Tibial artery (tissue), 4 donors: ENCODE measurements around the gene NSUN2.
"Not testable (repeated sequence)": the region's sequence is repeated elsewhere in the genome, so short reads cannot be mapped to it uniquely, and the experiment has no call there.

Source experiments
- DNase-seq, 2 donors: peaks; one replicate each; pipeline ENCODE4 v3.0.0-alpha.2; 2019
- H3K27ac ChIP-seq, 2 donors: fragments of 200-600 bp; sonication (generic) in 1 of 2; 1 replicate in 1 of 2; 2 replicates in 1 of 2; pipeline ENCODE4 v1.5.1; 2018 to 2019; ENCODE audit warnings: mild to moderate bottlenecking in 1 of 2
- H3K27me3 ChIP-seq, 2 donors: fragments of 200-600 bp; sonication (generic) in 1 of 2; one replicate each; pipeline versions ENCODE4 v1.5.1 to v1.6.0; 2016 to 2019
- H3K36me3 ChIP-seq, 3 donors: fragments of 200-600 bp; sonication (generic) in 2 of 3; one replicate each; pipeline ENCODE4 v1.5.1; 2016 to 2019; ENCODE audit warnings: mild to moderate bottlenecking in 2 of 3
- H3K4me1 ChIP-seq, 4 donors: fragments of 200-600 bp; sonication (generic) in 2 of 4; 1 replicate in 3 of 4; 2 replicates in 1 of 4; pipeline ENCODE4 v1.5.1; 2016 to 2019
- H3K4me3 ChIP-seq, 2 donors: fragments of 200-600 bp; sonication (generic) in 1 of 2; 1 replicate in 1 of 2; 2 replicates in 1 of 2; pipeline ENCODE4 v1.5.1; 2018 to 2019; ENCODE audit warnings: mild to moderate bottlenecking in 2 of 2
- H3K9me3 ChIP-seq, 3 donors: fragments of 200-600 bp; sonication (generic) in 1 of 3; one replicate each; pipeline ENCODE4 v1.5.1; 2016 to 2019
- intact Hi-C: fragments of 100-400 bp; cut with DNase I; formaldehyde crosslinking; loops from one replicate; pipeline ENCODE4 v1.15.0; 2023; ENCODE audit warnings: low total_unique reads
- TF ChIP-seq, protein P1 (sequence below), 2 experiments: fragments of 200-600 bp in 1 of 2; fragments of 450-650 bp in 1 of 2; IDR thresholded peaks; one replicate each; pipeline ENCODE4 v1.5.1; 2017 to 2019; ENCODE audit warnings: antibody characterized with exemption in 2 of 2, mild to moderate bottlenecking in 1 of 2, moderate library complexity in 1 of 2

Gene NSUN2

DNA sequence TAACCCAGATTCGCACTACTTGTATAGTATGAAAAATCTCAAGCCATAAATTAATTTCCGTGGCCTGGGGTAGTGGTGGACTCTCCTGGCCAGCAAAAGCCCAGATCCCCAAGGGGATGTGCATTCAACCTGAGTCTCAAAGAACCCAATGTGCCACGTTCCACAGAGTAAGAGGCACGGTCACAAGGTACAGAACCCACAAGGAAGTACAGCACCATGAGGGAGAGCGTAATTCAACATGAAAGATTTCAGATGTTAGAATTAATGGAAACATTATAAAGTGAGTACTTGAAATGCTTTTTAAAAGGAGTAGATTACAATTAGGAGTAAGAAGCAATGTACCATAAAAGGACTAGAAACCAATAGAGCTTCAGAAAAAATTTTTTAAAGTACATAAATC lies 23.8 kb upstream of the NSUN2 start:
- no peak for DNase-seq
- TF ChIP-seq, protein P1, sequence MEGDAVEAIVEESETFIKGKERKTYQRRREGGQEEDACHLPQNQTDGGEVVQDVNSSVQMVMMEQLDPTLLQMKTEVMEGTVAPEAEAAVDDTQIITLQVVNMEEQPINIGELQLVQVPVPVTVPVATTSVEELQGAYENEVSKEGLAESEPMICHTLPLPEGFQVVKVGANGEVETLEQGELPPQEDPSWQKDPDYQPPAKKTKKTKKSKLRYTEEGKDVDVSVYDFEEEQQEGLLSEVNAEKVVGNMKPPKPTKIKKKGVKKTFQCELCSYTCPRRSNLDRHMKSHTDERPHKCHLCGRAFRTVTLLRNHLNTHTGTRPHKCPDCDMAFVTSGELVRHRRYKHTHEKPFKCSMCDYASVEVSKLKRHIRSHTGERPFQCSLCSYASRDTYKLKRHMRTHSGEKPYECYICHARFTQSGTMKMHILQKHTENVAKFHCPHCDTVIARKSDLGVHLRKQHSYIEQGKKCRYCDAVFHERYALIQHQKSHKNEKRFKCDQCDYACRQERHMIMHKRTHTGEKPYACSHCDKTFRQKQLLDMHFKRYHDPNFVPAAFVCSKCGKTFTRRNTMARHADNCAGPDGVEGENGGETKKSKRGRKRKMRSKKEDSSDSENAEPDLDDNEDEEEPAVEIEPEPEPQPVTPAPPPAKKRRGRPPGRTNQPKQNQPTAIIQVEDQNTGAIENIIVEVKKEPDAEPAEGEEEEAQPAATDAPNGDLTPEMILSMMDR (IDR thresholded peaks at IDR 0.05) = no peak
- H3K4me1 ChIP-seq = no peaks in the 10 kb centered on the region
- H3K27me3 ChIP-seq = no peaks in the 10 kb centered on the region
- H3K4me3 ChIP-seq = no peak overlapping the region
- H3K36me3 ChIP-seq = peaks cover 41 to 55% (median 53%) of the 10 kb centered on the region in 3 donors
- intact Hi-C loops = no loop called here
- no peak overlapping the region for H3K27ac ChIP-seq
- peaks cover 0 to 6% (median 0%) of the 10 kb centered on the region in 3 donors for H3K9me3 ChIP-seq

DNA sequence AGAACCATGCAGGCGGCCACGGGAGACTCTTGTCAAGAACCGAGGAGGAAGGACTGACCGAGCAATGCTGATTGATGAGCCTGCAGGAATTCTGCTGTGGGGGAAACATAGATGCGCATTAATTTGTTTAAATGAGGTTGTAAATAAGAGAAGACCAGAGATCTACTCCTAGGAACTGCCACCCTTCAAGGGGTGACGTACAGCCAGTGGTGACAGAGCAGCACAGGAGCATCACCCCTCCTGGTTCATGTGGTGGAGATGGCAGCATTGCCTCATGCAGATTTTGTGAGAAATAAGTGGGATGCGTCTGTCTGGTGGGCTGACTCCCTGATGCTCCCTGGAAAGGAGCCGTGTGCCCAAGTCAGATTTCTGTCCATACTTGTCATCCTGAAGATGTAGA lies 22.6 kb upstream of the NSUN2 start:
- TF ChIP-seq, protein P1 (IDR thresholded peaks at IDR 0.05) = no peak
- no peak overlapping the region for H3K27ac ChIP-seq
- H3K9me3 ChIP-seq = peaks cover 0 to 6% (median 0%) of the 10 kb centered on the region in 3 donors
- H3K4me1 ChIP-seq = no peaks in the 10 kb centered on the region
- peaks cover 41 to 55% (median 52%) of the 10 kb centered on the region in 3 donors for H3K36me3 ChIP-seq
- intact Hi-C loops = no loop called here
- no peaks in the 10 kb centered on the region for H3K27me3 ChIP-seq
- DNase-seq = no peak
- no peak overlapping the region for H3K4me3 ChIP-seq

DNA sequence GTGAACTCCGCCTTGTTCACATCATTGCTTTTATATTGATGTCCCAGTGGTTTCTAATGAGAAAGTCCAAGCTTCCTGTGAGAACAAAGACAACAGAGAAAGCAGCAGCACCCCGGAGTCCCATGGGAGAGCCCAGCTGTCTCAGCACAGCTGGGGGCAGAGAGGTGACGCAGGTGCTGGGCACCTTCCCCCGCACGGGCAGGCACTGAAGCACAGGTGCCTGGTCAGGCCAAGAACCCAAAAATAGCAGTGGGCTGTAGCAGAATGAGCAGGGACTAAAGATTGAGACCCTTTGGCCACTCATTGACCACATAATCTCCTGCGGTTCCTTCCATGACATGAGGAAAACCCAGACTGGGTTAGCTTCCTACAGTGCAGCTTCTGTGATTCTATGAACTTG lies 19.2 kb upstream of the NSUN2 start:
- intact Hi-C loops = no loop called here
- H3K4me1 ChIP-seq = no peaks in the 10 kb centered on the region
- no peaks in the 10 kb centered on the region for H3K27me3 ChIP-seq
- H3K4me3 ChIP-seq = no peak overlapping the region
- H3K36me3 ChIP-seq = peaks cover 25 to 33% (median 30%) of the 10 kb centered on the region in 3 donors
- peaks cover 0 to 6% (median 0%) of the 10 kb centered on the region in 3 donors for H3K9me3 ChIP-seq
- H3K27ac ChIP-seq = no peak overlapping the region
- TF ChIP-seq, protein P1 (IDR thresholded peaks at IDR 0.05) = no peak
- no peak for DNase-seq

DNA sequence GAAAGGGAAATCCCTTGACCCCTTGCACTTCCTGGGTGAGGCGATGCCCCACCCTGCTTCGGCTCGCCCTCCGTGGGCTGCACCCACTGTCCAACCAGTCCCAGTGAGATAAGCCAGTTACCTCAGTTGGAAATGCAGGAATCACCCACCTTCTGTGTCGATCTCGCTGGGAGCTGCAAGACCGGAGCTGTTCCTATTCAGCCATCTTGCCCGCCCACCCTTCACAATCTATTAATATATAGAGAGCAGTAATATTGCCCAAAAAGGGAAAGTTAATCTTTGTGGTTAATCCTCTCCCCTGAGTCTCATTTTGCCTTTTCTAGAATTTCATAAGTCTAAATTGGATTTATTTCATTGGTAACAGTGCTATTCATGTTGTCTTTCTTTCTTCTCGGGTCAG lies 16.8 kb upstream of the NSUN2 start:
- Histone ChIP-seq H3K27me3 (no peaks in the 10 kb centered on the region), H3K4me3 (no peak overlapping the region), H3K9me3 (no peaks in the 10 kb centered on the region), H3K4me1 (no peaks in the 10 kb centered on the region), H3K36me3 (peaks cover 11 to 14% (median 12%) of the 10 kb centered on the region in 3 donors), H3K27ac (no peak overlapping the region)
- intact Hi-C loops = no loop called here
- TF ChIP-seq, protein P1 (IDR thresholded peaks at IDR 0.05) = no peak
- DNase-seq = no peak

DNA sequence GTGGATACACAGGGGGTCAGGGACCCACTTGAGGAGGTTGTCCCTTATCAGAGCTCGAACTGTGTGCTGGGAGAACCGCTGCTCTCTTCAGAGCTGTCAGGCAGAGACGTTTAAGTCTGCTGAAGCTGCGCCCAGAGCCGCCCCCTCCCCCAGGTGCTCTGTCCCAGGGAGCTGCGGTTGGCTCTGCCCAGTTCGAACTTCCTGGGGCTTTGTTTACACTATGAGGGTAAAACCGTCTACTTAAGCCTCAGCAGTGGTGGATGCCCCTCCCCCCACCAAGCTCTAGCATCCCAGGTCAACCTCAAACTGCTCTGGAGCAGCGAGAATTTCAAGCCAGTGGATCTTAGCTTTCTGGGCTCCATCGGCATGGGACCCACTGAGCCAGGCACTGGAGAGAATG lies 16.3 kb upstream of the NSUN2 start:
- Histone ChIP-seq H3K4me1 (no peaks in the 10 kb centered on the region), H3K36me3 (peaks cover 11 to 12% (median 11%) of the 10 kb centered on the region in 3 donors), H3K9me3 (no peaks in the 10 kb centered on the region), H3K4me3 (no peak overlapping the region), H3K27me3 (no peaks in the 10 kb centered on the region), H3K27ac (no peak overlapping the region)
- intact Hi-C loops = no loop called here
- no peak for DNase-seq
- TF ChIP-seq, protein P1 (IDR thresholded peaks at IDR 0.05) = no peak

DNA sequence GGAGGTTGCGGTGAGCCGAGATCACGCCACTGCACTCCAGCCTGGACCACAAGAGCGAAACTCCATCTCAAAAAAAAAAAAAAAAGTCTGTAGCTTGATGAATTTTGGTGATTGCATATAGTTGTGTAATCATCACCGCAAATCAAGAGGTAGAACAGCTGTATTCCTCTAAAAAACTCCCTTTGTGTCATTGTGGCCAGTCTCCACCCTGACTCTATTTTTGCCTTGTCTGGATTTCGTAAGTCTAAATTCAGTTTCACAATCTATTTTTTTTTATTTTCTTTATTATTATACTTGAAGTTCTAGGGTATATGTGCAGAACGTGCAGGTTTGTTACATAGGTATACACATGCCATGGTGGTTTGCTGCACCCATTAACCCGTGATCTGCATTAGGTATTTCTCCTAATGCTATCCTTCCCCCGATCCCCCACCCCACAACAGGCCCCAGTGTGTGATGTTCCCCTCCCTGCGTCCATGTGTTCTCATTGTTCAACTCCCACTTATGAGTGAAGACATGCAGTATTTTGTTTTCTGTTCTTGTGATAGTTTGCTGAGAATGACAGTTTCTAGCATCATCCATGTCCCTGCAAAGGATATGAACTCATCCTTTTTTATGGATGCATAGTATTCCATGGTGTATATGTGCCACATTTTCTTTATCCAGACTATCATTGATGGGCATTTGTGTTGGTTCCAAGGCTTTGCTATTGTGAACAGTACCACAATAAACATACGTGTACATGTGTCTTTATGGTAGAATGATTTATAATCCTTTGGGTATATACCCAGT lies 12.9 kb upstream of the NSUN2 start:
- DNase-seq, H3K4me1 ChIP-seq, H3K9me3 ChIP-seq, H3K36me3 ChIP-seq, H3K27me3 ChIP-seq, H3K27ac ChIP-seq, H3K4me3 ChIP-seq, intact Hi-C loops: not testable (repeated sequence)
